Activated CD8-positive, alpha-beta memory T cell treated with anti-CD3 and anti-CD28 coated beads for 1 hour (primary cell): Measurements from ENCODE around the gene RABGAP1L.

Experiments used
- DNase-seq, 2 donors: peaks; one replicate each; pipeline ENCODE4 v3.0.0-alpha.2; 2020; ENCODE audit warnings: low read depth in 1 of 2; ENCODE audit errors: extremely low read depth in 1 of 2

The RABGAP1L gene

GRCh38 chr1:174946031-174946430, 786.7 kb downstream of the RABGAP1L start:
- no peak for DNase-seq

- DNase-seq, result no peak
Measured at GRCh38 chr1:174949061-174949460, 789.7 kb downstream of the RABGAP1L start.

- DNase-seq, result no peak
Measured at GRCh38 chr1:174949645-174950044, 790.3 kb downstream of the RABGAP1L start.

GRCh38 chr1:174953285-174954072, 794.2 kb downstream of the RABGAP1L start:
- no peak for DNase-seq

- no peak for DNase-seq
Measured at GRCh38 chr1:174954073-174954460, 794.7 kb downstream of the RABGAP1L start.

GRCh38 chr1:174954671-174955669, 795.6 kb downstream of the RABGAP1L start:
- no peak for DNase-seq

- no peak for DNase-seq
Measured at GRCh38 chr1:174956086-174956485, 796.8 kb downstream of the RABGAP1L start.

GRCh38 chr1:174956976-174957375, 797.7 kb downstream of the RABGAP1L start:
- no peak for DNase-seq

GRCh38 chr1:174957829-174958228, 798.5 kb downstream of the RABGAP1L start:
- DNase-seq, result no peak

GRCh38 chr1:174958396-174958795, 799.1 kb downstream of the RABGAP1L start:
- DNase-seq, result no peak

GRCh38 chr1:174960362-174960761, 801.0 kb downstream of the RABGAP1L start:
- DNase-seq, result no peak

GRCh38 chr1:174963529-174964125, 804.3 kb downstream of the RABGAP1L start:
- DNase-seq, result no peak

- DNase-seq, result no peak
Measured at GRCh38 chr1:174964261-174964971, 805.1 kb downstream of the RABGAP1L start.

- DNase-seq, result no peak
Measured at GRCh38 chr1:174964972-174965361, 805.6 kb downstream of the RABGAP1L start.

- DNase-seq, result no peak
Measured at GRCh38 chr1:174965362-174966007, 806.2 kb downstream of the RABGAP1L start.

GRCh38 chr1:174966008-174966572, 806.8 kb downstream of the RABGAP1L start:
- no peak for DNase-seq

GRCh38 chr1:174967845-174968705, 808.8 kb downstream of the RABGAP1L start:
- no peak for DNase-seq

- DNase-seq, result no peak
Measured at GRCh38 chr1:174968750-174969244, 809.5 kb downstream of the RABGAP1L start.

- DNase-seq, result no peak
Measured at GRCh38 chr1:174969977-174970376, 810.7 kb downstream of the RABGAP1L start.
